ENCODE data around the gene GPR155. TPM values are rescaled to one million over a fixed set of nuclear protein-coding genes. Genes with fewer than 3 reads are reported as not detected.
"Not testable (repeated sequence)": the region's sequence is repeated elsewhere in the genome, so short reads cannot be mapped to it uniquely, and the experiment has no call there.

The GPR155 gene
- total RNA-seq, 4 donors from 2014 or later = 1.2 to 7.3 (median 3.5) TPM

DNA sequence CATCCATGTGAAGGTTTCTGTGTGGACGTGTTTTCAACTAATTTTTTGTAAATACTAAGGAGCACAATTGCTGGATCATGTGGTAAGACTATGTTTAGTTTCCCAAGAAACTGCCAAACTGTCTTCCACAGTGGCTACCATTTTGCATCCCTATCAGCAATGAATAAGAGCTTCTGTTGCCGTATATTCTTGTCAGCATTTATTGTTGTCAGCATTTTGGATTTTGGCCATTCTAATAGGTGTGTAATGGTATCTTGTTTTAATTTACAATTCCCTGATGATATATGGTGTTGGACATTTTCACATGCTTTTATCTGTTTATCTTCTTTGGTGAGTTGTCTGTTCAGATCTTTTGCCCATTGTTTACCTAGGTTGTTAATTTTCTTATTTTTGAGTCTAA, 56.8 kb downstream of the GPR155 start:
- no peaks in the 10 kb centered on the region for H3K9me3 ChIP-seq
- H3K36me3 ChIP-seq = peaks cover 0 to 9% (median 0%) of the 10 kb centered on the region in 4 donors
- no peak overlapping the region for H3K4me3 ChIP-seq
- no peaks in the 10 kb centered on the region for H3K27me3 ChIP-seq
- 90 to 96% methylated on average over 2 of the region's 2 CpGs for WGBS, 2 donors (ENCODE audit: low coverage in 1 of 2)
- in situ Hi-C loops (cut with MboI; ENCODE audit: low pct_ligation_motif_present in 1 of 4, low pct_unique_long_range_greater_than_20kb in 1 of 4, low sequenced_read_pairs in 3 of 4) = no loop called here
- H3K27ac ChIP-seq = no peak overlapping the region
- H3K4me1 ChIP-seq = no peaks in the 10 kb centered on the region
- intact Hi-C loops (cut with DNase I; ENCODE audit: low total_unique reads) = no loop called here
- no peak for DNase-seq
- TF ChIP-seq POLR2A (IDR thresholded peaks at IDR 0.05) (no peak), POLR2AphosphoS5 (IDR thresholded peaks at IDR 0.05) (no peak)

DNA sequence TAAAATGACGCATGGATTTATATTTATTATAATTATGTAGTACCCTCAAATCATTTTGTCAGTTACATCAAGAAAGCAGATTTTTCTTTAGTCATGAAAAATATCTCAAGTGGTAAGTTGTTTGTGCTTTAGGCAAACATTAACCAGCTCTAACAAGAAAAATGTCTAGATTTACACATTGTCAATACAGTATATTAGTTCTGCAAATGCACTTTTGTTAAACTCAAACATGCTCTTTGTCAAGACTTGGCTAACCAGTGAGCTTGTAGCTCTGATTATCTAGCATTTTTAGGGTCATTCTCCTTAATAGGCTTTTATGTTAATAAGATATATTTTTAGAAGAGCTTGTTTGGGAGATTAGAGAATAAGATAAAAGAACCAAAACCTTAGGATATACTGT, 58.6 kb downstream of the GPR155 start:
- Histone ChIP-seq H3K27me3 (no peaks in the 10 kb centered on the region), H3K36me3 (peaks cover 0 to 6% (median 0%) of the 10 kb centered on the region in 4 donors), H3K4me1 (no peaks in the 10 kb centered on the region), H3K9me3 (no peaks in the 10 kb centered on the region), H3K4me3 (no peak overlapping the region), H3K27ac (no peak overlapping the region)
- 79 to 97% methylated on average over 1 of the region's 1 CpG for WGBS, 2 donors (ENCODE audit: low coverage in 1 of 2)
- DNase-seq = no peak
- no peak for TF ChIP-seq CTCF (IDR thresholded peaks at IDR 0.05)
- no peak for TF ChIP-seq POLR2AphosphoS5 (IDR thresholded peaks at IDR 0.05)
- TF ChIP-seq POLR2A (IDR thresholded peaks at IDR 0.05) = no peak
- TF ChIP-seq EP300 (IDR thresholded peaks at IDR 0.05; ENCODE audit: low read depth) = no peak
- intact Hi-C loops (cut with DNase I; ENCODE audit: low total_unique reads) = no loop called here
- in situ Hi-C loops (cut with MboI; ENCODE audit: low pct_ligation_motif_present in 1 of 4, low pct_unique_long_range_greater_than_20kb in 1 of 4, low sequenced_read_pairs in 3 of 4) = no loop called here

- no peak for DNase-seq
- intact Hi-C loops (cut with DNase I; ENCODE audit: low total_unique reads) (no loop called here), in situ Hi-C loops (cut with MboI; ENCODE audit: low pct_ligation_motif_present in 1 of 4, low pct_unique_long_range_greater_than_20kb in 1 of 4, low sequenced_read_pairs in 3 of 4) (no loop called here)
These were observed 74.6 kb downstream of the GPR155 start for GRCh38 chr2:174412256-174412655.

DNA sequence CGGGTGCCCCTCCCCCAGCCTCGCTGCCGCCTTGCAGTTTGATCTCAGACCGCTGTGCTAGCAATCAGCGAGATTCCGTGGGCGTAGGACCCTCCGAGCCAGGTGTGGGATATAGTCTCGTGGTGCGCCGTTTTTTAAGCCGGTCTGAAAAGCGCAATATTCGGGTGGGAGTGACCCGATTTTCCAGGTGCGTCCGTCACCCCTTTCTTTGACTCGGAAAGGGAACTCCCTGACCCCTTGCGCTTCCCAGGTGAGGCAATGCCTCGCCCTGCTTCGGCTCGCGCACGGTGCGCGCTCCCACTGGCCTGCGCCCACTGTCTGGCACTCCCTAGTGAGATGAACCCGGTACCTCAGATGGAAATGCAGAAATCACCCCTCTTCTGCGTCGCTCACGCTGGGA, 76.8 kb downstream of the GPR155 start:
- 60 to 80% methylated on average over 1 to 11 of the region's 31 CpGs for WGBS, 2 donors (ENCODE audit: low coverage in 1 of 2)
- H3K27me3 ChIP-seq; DNase-seq; in situ Hi-C loops (cut with MboI; ENCODE audit: low pct_ligation_motif_present in 1 of 4, low pct_unique_long_range_greater_than_20kb in 1 of 4, low sequenced_read_pairs in 3 of 4); H3K36me3 ChIP-seq; H3K9me3 ChIP-seq; intact Hi-C loops (cut with DNase I; ENCODE audit: low total_unique reads); H3K4me1 ChIP-seq: not testable (repeated sequence)
- peak overlapping the region in 1 of 4 donors; percentile 49 for H3K27ac ChIP-seq
- H3K4me3 ChIP-seq = peak overlapping the region in 2 of 4 donors; percentile 2 to 20

More at GRCh38 chr2:174412256-174412655, 74.6 kb downstream of the GPR155 start:
- H3K27me3 ChIP-seq = no peaks in the 10 kb centered on the region
- no peaks in the 10 kb centered on the region for H3K9me3 ChIP-seq
- no peak overlapping the region for H3K4me3 ChIP-seq
- no peak overlapping the region for H3K27ac ChIP-seq
- no peaks in the 10 kb centered on the region for H3K36me3 ChIP-seq
- no peaks in the 10 kb centered on the region for H3K4me1 ChIP-seq
- no peak for TF ChIP-seq EP300 (IDR thresholded peaks at IDR 0.05; ENCODE audit: low read depth)
- no peak for TF ChIP-seq POLR2AphosphoS5 (IDR thresholded peaks at IDR 0.05)
- TF ChIP-seq CTCF (IDR thresholded peaks at IDR 0.05) = no peak
- no peak for TF ChIP-seq POLR2A (IDR thresholded peaks at IDR 0.05)

GRCh38 chr2:174403628-174404027, 83.2 kb downstream of the GPR155 start:
- intact Hi-C loops (cut with DNase I; ENCODE audit: low total_unique reads) (no loop called here), in situ Hi-C loops (cut with MboI; ENCODE audit: low pct_ligation_motif_present in 1 of 4, low pct_unique_long_range_greater_than_20kb in 1 of 4, low sequenced_read_pairs in 3 of 4) (no loop called here)

More at GRCh38 chr2:174403628-174404027, 83.2 kb downstream of the GPR155 start:
- TF ChIP-seq POLR2A (IDR thresholded peaks at IDR 0.05) = no peak
- no peak for TF ChIP-seq CTCF (IDR thresholded peaks at IDR 0.05)
- TF ChIP-seq POLR2AphosphoS5 (IDR thresholded peaks at IDR 0.05) = no peak
- no peak for TF ChIP-seq EP300 (IDR thresholded peaks at IDR 0.05; ENCODE audit: low read depth)
- Histone ChIP-seq H3K27ac (no peak overlapping the region), H3K27me3 (no peaks in the 10 kb centered on the region), H3K4me3 (no peak overlapping the region), H3K4me1 (no peaks in the 10 kb centered on the region), H3K9me3 (no peaks in the 10 kb centered on the region), H3K36me3 (peaks cover 0 to 24% (median 8%) of the 10 kb centered on the region in 4 donors)
- no peak for DNase-seq

Data from transverse colon (tissue), 4 donors.